Measurements from ENCODE around the gene ASB2.

Gene ASB2

GRCh38 chr14:93965287-93965821 lies 11.0 kb downstream of the ASB2 start:
- Histone ChIP-seq H3K27me3 (ENCODE audit: insufficient read depth, low read depth, severe bottlenecking) (peaks cover 11% of the 10 kb centered on the region), H3K4me3 (ENCODE audit: low read depth, low read length) (no peak overlapping the region), H3K27ac (no peak overlapping the region), H3K36me3 (no peaks in the 10 kb centered on the region), H3K9me3 (ENCODE audit: severe bottlenecking) (no peaks in the 10 kb centered on the region)
- TF ChIP-seq CTCF (IDR thresholded peaks at IDR 0.05; ENCODE audit: low read depth, low read length) = no peak
- DNase-seq = no peak

- H3K27ac ChIP-seq = no peak overlapping the region
- no peak overlapping the region for H3K4me3 ChIP-seq (ENCODE audit: low read depth, low read length)
- peaks cover 6% of the 10 kb centered on the region for H3K27me3 ChIP-seq (ENCODE audit: insufficient read depth, low read depth, severe bottlenecking)
- DNase-seq = no peak
- no peaks in the 10 kb centered on the region for H3K36me3 ChIP-seq
- TF ChIP-seq CTCF (IDR thresholded peaks at IDR 0.05; ENCODE audit: low read depth, low read length) = no peak
- H3K9me3 ChIP-seq (ENCODE audit: severe bottlenecking) = no peaks in the 10 kb centered on the region
Observed at GRCh38 chr14:93964820-93965286, 11.5 kb downstream of the ASB2 start.

- no peak overlapping the region for H3K27ac ChIP-seq
- no peak for DNase-seq
Observed at GRCh38 chr14:93964281-93964680, 12.1 kb downstream of the ASB2 start.

GRCh38 chr14:93963692-93964091 lies 12.7 kb downstream of the ASB2 start:
- H3K27ac ChIP-seq = no peak overlapping the region

More at GRCh38 chr14:93964281-93964680, 12.1 kb downstream of the ASB2 start:
- Histone ChIP-seq H3K9me3 (ENCODE audit: severe bottlenecking) (no peaks in the 10 kb centered on the region), H3K36me3 (no peaks in the 10 kb centered on the region), H3K27me3 (ENCODE audit: insufficient read depth, low read depth, severe bottlenecking) (peaks cover 2% of the 10 kb centered on the region), H3K4me3 (ENCODE audit: low read depth, low read length) (no peak overlapping the region)
- no peak for TF ChIP-seq CTCF (IDR thresholded peaks at IDR 0.05; ENCODE audit: low read depth, low read length)

GRCh38 chr14:93962701-93963601 lies 13.4 kb downstream of the ASB2 start:
- Histone ChIP-seq H3K27me3 (ENCODE audit: insufficient read depth, low read depth, severe bottlenecking) (no peaks in the 10 kb centered on the region), H3K4me3 (ENCODE audit: low read depth, low read length) (no peak overlapping the region), H3K9me3 (ENCODE audit: severe bottlenecking) (no peaks in the 10 kb centered on the region), H3K36me3 (no peaks in the 10 kb centered on the region), H3K27ac (no peak overlapping the region)
- no peak for DNase-seq
- no peak for TF ChIP-seq CTCF (IDR thresholded peaks at IDR 0.05; ENCODE audit: low read depth, low read length)

More at GRCh38 chr14:93963692-93964091, 12.7 kb downstream of the ASB2 start:
- DNase-seq = no peak
- H3K36me3 ChIP-seq = no peaks in the 10 kb centered on the region
- no peaks in the 10 kb centered on the region for H3K27me3 ChIP-seq (ENCODE audit: insufficient read depth, low read depth, severe bottlenecking)
- H3K9me3 ChIP-seq (ENCODE audit: severe bottlenecking) = no peaks in the 10 kb centered on the region
- H3K4me3 ChIP-seq (ENCODE audit: low read depth, low read length) = no peak overlapping the region
- TF ChIP-seq CTCF (IDR thresholded peaks at IDR 0.05; ENCODE audit: low read depth, low read length) = no peak
